ENCODE data around the gene FAM3D. TPM values are rescaled to one million over a fixed set of nuclear protein-coding genes. Genes with fewer than 3 reads are reported as not detected.

The FAM3D gene
- total RNA-seq, 1 donor from 2014 or later: not detected

GRCh38 chr3:58657036-58657520 is 9.5 kb downstream of the FAM3D start:
- intact Hi-C loops (cut with micrococcal nuclease): no loop called here

GRCh38 chr3:58656631-58657030 is 9.9 kb downstream of the FAM3D start:
- intact Hi-C loops (cut with micrococcal nuclease): no loop called here

GRCh38 chr3:58654466-58654865 is 12.1 kb downstream of the FAM3D start:
- intact Hi-C loops (cut with micrococcal nuclease): no loop called here

- intact Hi-C loops (cut with micrococcal nuclease): no loop called here
These were observed 13.9 kb downstream of the FAM3D start for GRCh38 chr3:58652624-58653023.

GRCh38 chr3:58651276-58651675 is 15.3 kb downstream of the FAM3D start:
- intact Hi-C loops (cut with micrococcal nuclease): no loop called here

- intact Hi-C loops (cut with micrococcal nuclease): no loop called here
These were observed 19.0 kb downstream of the FAM3D start for GRCh38 chr3:58647381-58648141.

- intact Hi-C loops (cut with micrococcal nuclease): no loop called here
These were observed 20.1 kb downstream of the FAM3D start for GRCh38 chr3:58646503-58646902.

- intact Hi-C loops (cut with micrococcal nuclease): no loop called here
These were observed 20.8 kb downstream of the FAM3D start for GRCh38 chr3:58645726-58646125.

- intact Hi-C loops (cut with micrococcal nuclease): no loop called here
These were observed 23.7 kb downstream of the FAM3D start for GRCh38 chr3:58642846-58643245.

- intact Hi-C loops (cut with micrococcal nuclease): loop anchor here (1.0 kb wide), 3 partner anchors 353 to 1216 kb away; no protein-coding TSS in a partner anchor
These were observed 25.7 kb downstream of the FAM3D start for GRCh38 chr3:58640700-58641372.

GRCh38 chr3:58639842-58640241 is 26.7 kb downstream of the FAM3D start:
- intact Hi-C loops (cut with micrococcal nuclease): loop anchor here (1.0 kb wide), 3 partner anchors 354 to 1217 kb away; no protein-coding TSS in a partner anchor

GRCh38 chr3:58639001-58639400 is 27.6 kb downstream of the FAM3D start:
- intact Hi-C loops (cut with micrococcal nuclease): no loop called here

- intact Hi-C loops (cut with micrococcal nuclease): no loop called here
These were observed 28.0 kb downstream of the FAM3D start for GRCh38 chr3:58638591-58638990.

GRCh38 chr3:58637509-58637908 is 29.1 kb downstream of the FAM3D start:
- intact Hi-C loops (cut with micrococcal nuclease): no loop called here

GRCh38 chr3:58635371-58636285 is 30.9 kb downstream of the FAM3D start:
- intact Hi-C loops (cut with micrococcal nuclease): no loop called here

GRCh38 chr3:58633157-58633865 is 33.3 kb downstream of the FAM3D start:
- intact Hi-C loops (cut with micrococcal nuclease): no loop called here

GRCh38 chr3:58631742-58632141 is 34.8 kb downstream of the FAM3D start:
- intact Hi-C loops (cut with micrococcal nuclease): no loop called here

- intact Hi-C loops (cut with micrococcal nuclease): loop anchor here (1.0 kb wide), 5 partner anchors 45 to 443 kb away; partner anchors contain the start of genes HTD2 and RPP14
These were observed 35.9 kb downstream of the FAM3D start for GRCh38 chr3:58630710-58631092.

- intact Hi-C loops (cut with micrococcal nuclease): loop anchor here (1.0 kb wide), 5 partner anchors 45 to 443 kb away; partner anchors contain the start of genes HTD2 and RPP14
These were observed 36.4 kb downstream of the FAM3D start for GRCh38 chr3:58630076-58630709.

GRCh38 chr3:58629629-58630028 is 36.9 kb downstream of the FAM3D start:
- intact Hi-C loops (cut with micrococcal nuclease): loop anchor here (1.0 kb wide), 5 partner anchors 44 to 442 kb away; partner anchors contain the start of genes HTD2 and RPP14

Measured in T-helper 1 cell treated with Interleukin-12 subunit alpha and Interleukin-12 subunit beta and Interleukin-4 antibody, amounts not matched to agents 30 ng/mL and 1 ng/mL, for 36 hours (primary cell).